Renal pelvis (tissue), 12 donors: ENCODE measurements around the gene CLEC2L. TPM values are rescaled to one million over a fixed set of nuclear protein-coding genes. Genes with fewer than 3 reads are reported as not detected.

ENCODE experiments used
- DNase-seq: peaks from one replicate; pipeline ENCODE4 v3.0.0-alpha.2; 2013
- long read RNA-seq, 16 experiments: transcript quantifications; one replicate each; lab custom pipeline, GENCODE V29; 2026
- polyA plus RNA-seq, 3 donors: library from polyadenylated mRNA; unstranded; fragments of 120-200 nt; gene quantifications; one replicate each; pipeline ENCODE4 v1.2.1, GENCODE V29; 2013; ENCODE audit not compliant: insufficient read length in 3 of 3

Gene CLEC2L
- polyA plus RNA-seq: 1 to 10 TPM in 2 of 3 donors, under 1 TPM in 1; 0.85 to 1.4 (median 1.3) TPM
- long read RNA-seq, donor 1: 0 reads
- long read RNA-seq, donor 2: 0 reads
- long read RNA-seq, donor 3: 0 reads
- long read RNA-seq, donor 4, partial matches to known transcripts: 23 of 24 reads
- long read RNA-seq, donor 4, other reads (novel, unspliced or antisense): 0 of 24 reads
- long read RNA-seq, donor 5: 0 reads
- long read RNA-seq, donor 6: 0 reads
- long read RNA-seq, donor 7, partial matches to known transcripts: 0 of 1 reads
- long read RNA-seq, donor 7, other reads (novel, unspliced or antisense): 0 of 1 reads
- long read RNA-seq, donor 8: 0 reads
- long read RNA-seq, donor 9, partial matches to known transcripts: 0 of 3 reads
- long read RNA-seq, donor 9, other reads (novel, unspliced or antisense): 0 of 3 reads
- long read RNA-seq, donor 10, partial matches to known transcripts: 0 of 2 reads
- long read RNA-seq, donor 10, other reads (novel, unspliced or antisense): 0 of 2 reads
- long read RNA-seq, donor 11: 0 reads
- long read RNA-seq, donor 12: 0 reads
- long read RNA-seq, donor 13, partial matches to known transcripts: 0 of 1 reads
- long read RNA-seq, donor 13, other reads (novel, unspliced or antisense): 0 of 1 reads
- long read RNA-seq, donor 14, partial matches to known transcripts: 0 of 3 reads
- long read RNA-seq, donor 14, other reads (novel, unspliced or antisense): 0 of 3 reads
- long read RNA-seq, donor 15, partial matches to known transcripts: 0 of 1 reads
- long read RNA-seq, donor 15, other reads (novel, unspliced or antisense): 0 of 1 reads
- long read RNA-seq, donor 16, partial matches to known transcripts: 0 of 3 reads
- long read RNA-seq, donor 16, other reads (novel, unspliced or antisense): 0 of 3 reads

GRCh38 chr7:139523199-139523941 lies at the start of gene CLEC2L:
Gene CLEC2L, plus strand, starts transcription at chr7:139523685. Its CDS starts 243 bp downstream, at chr7:139523928.
- no peak for DNase-seq

GRCh38 chr7:139476139-139476538 lies 47.3 kb upstream of the CLEC2L start:
- no peak for DNase-seq

GRCh38 chr7:139476891-139477290 lies 46.6 kb upstream of the CLEC2L start:
- no peak for DNase-seq

- DNase-seq: no peak
Observed at GRCh38 chr7:139479620-139480019, 43.9 kb upstream of the CLEC2L start.

GRCh38 chr7:139481364-139481763 lies 42.1 kb upstream of the CLEC2L start:
- no peak for DNase-seq

- DNase-seq: no peak
Observed at GRCh38 chr7:139482122-139482521, 41.4 kb upstream of the CLEC2L start.

GRCh38 chr7:139482662-139483466 lies 40.6 kb upstream of the CLEC2L start:
- peak; percentile 20 for DNase-seq

GRCh38 chr7:139487366-139488080 lies 36.0 kb upstream of the CLEC2L start:
- DNase-seq: no peak

GRCh38 chr7:139488810-139489209 lies 34.7 kb upstream of the CLEC2L start:
- peak; percentile 79 for DNase-seq

- no peak for DNase-seq
Observed at GRCh38 chr7:139490130-139490529, 33.4 kb upstream of the CLEC2L start.

- DNase-seq: no peak
Observed at GRCh38 chr7:139492293-139492692, 31.2 kb upstream of the CLEC2L start.

GRCh38 chr7:139494835-139495579 lies 28.5 kb upstream of the CLEC2L start:
- no peak for DNase-seq

GRCh38 chr7:139495580-139496125 lies 27.8 kb upstream of the CLEC2L start:
- DNase-seq: no peak

- no peak for DNase-seq
Observed at GRCh38 chr7:139496528-139496927, 27.0 kb upstream of the CLEC2L start.

- no peak for DNase-seq
Observed at GRCh38 chr7:139500770-139501138, 22.7 kb upstream of the CLEC2L start.

- no peak for DNase-seq
Observed at GRCh38 chr7:139502226-139502625, 21.3 kb upstream of the CLEC2L start.

GRCh38 chr7:139505563-139505962 lies 17.9 kb upstream of the CLEC2L start:
- DNase-seq: no peak

- DNase-seq: no peak
Observed at GRCh38 chr7:139509535-139509934, 13.9 kb upstream of the CLEC2L start.

GRCh38 chr7:139511315-139511714 lies 12.2 kb upstream of the CLEC2L start:
- no peak for DNase-seq

- no peak for DNase-seq
Observed at GRCh38 chr7:139515266-139515665, 8.2 kb upstream of the CLEC2L start.
